SU-DHL-6 (cell line): ENCODE measurements around the gene GRHL3.

Source experiments
- H2AFZ ChIP-seq: fragments of 200-600 bp; sonication (generic); 2 replicates; pipeline ENCODE4 v1.6.1; 2014; ENCODE audit warnings: low read depth, mild to moderate bottlenecking, moderate library complexity, mixed read lengths, antibody characterized with exemption, low read length; ENCODE audit not compliant: severe bottlenecking
- H3F3A ChIP-seq: fragments of 200-600 bp; shearing (Covaris generic); 2 replicates; pipeline ENCODE4 v1.6.0; 2016; ENCODE audit warnings: antibody characterized with exemption, mild to moderate bottlenecking; ENCODE audit not compliant: insufficient read depth
- H3K27ac ChIP-seq: fragments of 200-600 bp; sonication (generic); 2 replicates; pipeline ENCODE4 v1.5.1; 2016; ENCODE audit warnings: low read depth, mild to moderate bottlenecking, low read length, moderate library complexity, mixed read lengths
- H3K27me3 ChIP-seq: fragments of 200-600 bp; sonication (generic), shearing (Covaris generic); 2 replicates; pipeline ENCODE4 v1.6.0; 2014; ENCODE audit warnings: mild to moderate bottlenecking, low read length
- H3K36me3 ChIP-seq: fragments of 200-600 bp; sonication (generic); 2 replicates; pipeline ENCODE4 v1.6.1; 2014; ENCODE audit warnings: mild to moderate bottlenecking, low read length, mixed read lengths
- H3K4me2 ChIP-seq: fragments of 300-600, 200-600 bp; shearing (Covaris generic), sonication (generic); 2 replicates; pipeline ENCODE4 v1.6.0; 2014; ENCODE audit warnings: low read length, low read depth, mild to moderate bottlenecking; ENCODE audit not compliant: poor library complexity, severe bottlenecking
- H3K4me3 ChIP-seq: fragments of 200-600 bp; sonication (generic); 2 replicates; pipeline ENCODE4 v1.5.1; 2014; ENCODE audit warnings: antibody characterized with exemption, low read length, mild to moderate bottlenecking, mixed read lengths; ENCODE audit not compliant: insufficient read depth, poor library complexity, severe bottlenecking
- H3K79me2 ChIP-seq: fragments of 200-600 bp; sonication (generic); 2 replicates; pipeline ENCODE4 v1.6.1; 2014; ENCODE audit warnings: mild to moderate bottlenecking, low read length, moderate library complexity; ENCODE audit not compliant: insufficient read depth
- H3K9ac ChIP-seq: fragments of 200-600 bp; sonication (generic); 2 replicates; pipeline ENCODE4 v1.7.0; 2014; ENCODE audit warnings: mild to moderate bottlenecking, low read length
- H3K9me2 ChIP-seq: fragments of 200-600 bp; sonication (generic); replicated peaks from 2 replicates; pipeline ENCODE4 v1.6.1; 2014; ENCODE audit warnings: low read length; ENCODE audit not compliant: insufficient read depth
- H3K9me3 ChIP-seq: fragments of 200-600 bp; sonication (generic); 2 replicates; pipeline ENCODE4 v1.6.1; 2014; ENCODE audit warnings: low read length, mixed read lengths; ENCODE audit not compliant: insufficient read depth
- H4K20me1 ChIP-seq: fragments of 200-600 bp; sonication (generic); 2 replicates; pipeline ENCODE4 v1.6.1; 2014; ENCODE audit warnings: low read depth, mild to moderate bottlenecking, antibody characterized with exemption, low read length, moderate library complexity, mixed read lengths
- CTCF ChIP-seq: fragments of 200-600 bp; sonication (generic); IDR thresholded peaks from one replicate; pipeline ENCODE4 v1.5.1; 2017; ENCODE audit warnings: antibody characterized with exemption, mild to moderate bottlenecking, low read length, moderate library complexity; ENCODE audit not compliant: insufficient read depth, poor library complexity, severe bottlenecking
- EZH2phosphoT487 ChIP-seq: fragments of 200-600 bp; sonication (generic), shearing (Covaris generic); conservative IDR thresholded peaks from 2 replicates; pipeline ENCODE4 v1.6.1; 2018; ENCODE audit warnings: mild to moderate bottlenecking, antibody characterized with exemption, low read length, moderate library complexity, mixed read lengths

Gene GRHL3

GRCh38 chr1:24364975-24365678, 46.0 kb downstream of the GRHL3 start:
- Histone ChIP-seq H3K79me2 (no peaks in the 10 kb centered on the region), H4K20me1 (no peaks in the 10 kb centered on the region), H3K27me3 (no peaks in the 10 kb centered on the region), H2AFZ (no peak overlapping the region), H3K9me2 (no peaks in the 10 kb centered on the region), H3K4me2 (no peak overlapping the region), H3F3A (no peaks in the 10 kb centered on the region), H3K9me3 (no peaks in the 10 kb centered on the region), H3K27ac (no peak overlapping the region), H3K36me3 (no peaks in the 10 kb centered on the region), H3K9ac (no peak overlapping the region), H3K4me3 (no peak overlapping the region)
- no peak for TF ChIP-seq EZH2phosphoT487
- no peak for TF ChIP-seq CTCF

- H3K4me3 ChIP-seq, result no peak overlapping the region
- no peak for TF ChIP-seq CTCF
- TF ChIP-seq EZH2phosphoT487, result no peak
- no peak overlapping the region for H3K27ac ChIP-seq
- no peak overlapping the region for H3K9ac ChIP-seq
- H3K9me2 ChIP-seq, result no peaks in the 10 kb centered on the region
- H2AFZ ChIP-seq, result no peak overlapping the region
- no peaks in the 10 kb centered on the region for H3K9me3 ChIP-seq
- no peaks in the 10 kb centered on the region for H4K20me1 ChIP-seq
- H3K27me3 ChIP-seq, result no peaks in the 10 kb centered on the region
- no peaks in the 10 kb centered on the region for H3F3A ChIP-seq
- no peaks in the 10 kb centered on the region for H3K79me2 ChIP-seq
- no peaks in the 10 kb centered on the region for H3K36me3 ChIP-seq
- no peak overlapping the region for H3K4me2 ChIP-seq
Measured at GRCh38 chr1:24366707-24367106, 47.5 kb downstream of the GRHL3 start.

- Histone ChIP-seq H2AFZ (no peak overlapping the region), H3K4me2 (no peak overlapping the region), H3K9ac (no peak overlapping the region), H3K4me3 (no peak overlapping the region), H3K79me2 (no peaks in the 10 kb centered on the region), H3K9me3 (no peaks in the 10 kb centered on the region), H4K20me1 (no peaks in the 10 kb centered on the region), H3K36me3 (no peaks in the 10 kb centered on the region), H3K27ac (no peak overlapping the region), H3K27me3 (no peaks in the 10 kb centered on the region), H3K9me2 (no peaks in the 10 kb centered on the region), H3F3A (no peaks in the 10 kb centered on the region)
- TF ChIP-seq CTCF, result no peak
- no peak for TF ChIP-seq EZH2phosphoT487
Measured at GRCh38 chr1:24369199-24369598, 50.0 kb downstream of the GRHL3 start.
